Activated CD4-positive, alpha-beta T cell treated with anti-CD3 and anti-CD28 coated beads for 1 hour (primary cell): ENCODE results near the gene ELAPOR2.
"Not testable (repeated sequence)": the region's sequence is repeated elsewhere in the genome, so short reads cannot be mapped to it uniquely, and the experiment has no call there.

ENCODE experiments used
- DNase-seq: peaks from one replicate; pipeline ENCODE4 v3.0.0-alpha.2; 2020

ELAPOR2 gene

DNA sequence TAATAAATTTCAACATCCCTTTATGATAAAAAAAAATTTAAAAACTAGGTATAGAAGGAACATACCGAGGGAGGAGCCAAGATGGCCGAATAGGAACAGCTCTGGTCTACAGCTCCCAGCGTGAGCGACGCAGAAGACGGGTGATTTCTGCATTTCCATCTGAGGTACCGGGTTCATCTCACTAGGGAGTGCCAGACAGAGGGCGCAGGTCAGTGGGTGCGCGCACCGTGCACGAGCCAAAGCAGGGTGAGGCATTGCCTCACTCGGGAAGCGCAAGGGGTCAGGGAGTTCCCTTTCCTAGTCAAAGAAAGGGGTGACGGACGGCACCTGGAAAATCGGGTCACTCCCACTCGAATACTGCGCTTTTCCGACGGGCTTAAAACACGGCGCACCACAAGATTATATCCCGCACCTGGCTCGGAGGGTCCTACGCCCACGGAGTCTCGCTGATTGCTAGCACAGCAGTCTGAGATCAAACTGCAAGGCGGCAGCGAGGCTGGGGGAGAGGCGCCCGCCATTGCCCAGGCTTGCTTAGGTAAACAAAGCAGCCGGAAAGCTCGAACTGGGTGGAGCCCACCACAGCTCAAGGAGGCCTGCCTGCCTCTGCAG lies 19.7 kb downstream of the ELAPOR2 start:
- DNase-seq = not testable (repeated sequence)

DNA sequence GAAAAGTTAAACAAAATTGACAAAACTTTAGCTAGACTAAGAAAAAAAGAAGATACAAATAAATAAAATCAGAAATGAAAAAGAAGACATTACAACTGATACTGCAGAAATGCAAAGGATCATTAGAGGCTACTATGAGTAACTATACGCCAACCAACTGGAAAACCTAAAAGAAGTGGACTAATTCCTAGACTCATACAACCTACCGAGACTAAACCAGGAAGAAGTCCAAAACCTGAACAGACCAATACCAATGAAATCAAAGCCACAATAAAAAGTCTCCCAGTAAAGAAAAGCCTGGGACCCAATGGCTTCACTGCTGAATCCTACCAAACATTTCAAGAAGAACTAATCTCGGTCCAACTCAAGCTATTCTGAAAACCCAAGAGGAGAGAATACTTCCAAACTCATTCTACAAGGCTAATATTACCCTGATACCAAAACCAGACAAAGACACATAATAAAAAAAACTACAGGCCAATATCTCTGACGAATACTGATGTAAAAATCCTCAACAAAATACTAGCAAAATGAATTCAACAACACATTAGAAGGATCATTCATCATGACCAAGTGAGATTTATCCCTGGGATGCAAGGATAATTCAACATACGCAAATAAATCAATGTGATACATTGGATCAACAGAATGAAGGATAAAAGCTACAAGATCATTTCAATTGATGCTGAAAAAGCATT lies 20.3 kb downstream of the ELAPOR2 start:
- DNase-seq = no peak

DNA sequence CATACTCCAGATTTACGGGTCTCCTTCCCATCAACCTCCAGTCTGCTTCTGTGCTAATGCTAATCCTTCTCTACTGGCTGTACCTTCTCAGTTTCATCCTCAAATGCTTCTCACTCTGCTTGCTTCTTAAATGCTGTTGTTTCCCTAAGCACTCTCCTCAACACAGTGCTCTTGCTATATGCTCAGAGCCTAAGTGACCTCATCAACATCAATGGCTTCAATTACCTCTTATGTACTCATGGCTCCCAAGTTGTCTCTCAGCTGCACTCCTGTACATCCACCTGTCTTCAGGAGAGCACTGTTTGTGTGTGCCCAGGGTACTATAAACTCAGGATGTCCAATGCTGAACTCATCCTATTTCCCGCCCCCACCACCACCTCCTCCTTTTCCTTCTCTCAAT lies 22.5 kb downstream of the ELAPOR2 start:
- no peak for DNase-seq

DNA sequence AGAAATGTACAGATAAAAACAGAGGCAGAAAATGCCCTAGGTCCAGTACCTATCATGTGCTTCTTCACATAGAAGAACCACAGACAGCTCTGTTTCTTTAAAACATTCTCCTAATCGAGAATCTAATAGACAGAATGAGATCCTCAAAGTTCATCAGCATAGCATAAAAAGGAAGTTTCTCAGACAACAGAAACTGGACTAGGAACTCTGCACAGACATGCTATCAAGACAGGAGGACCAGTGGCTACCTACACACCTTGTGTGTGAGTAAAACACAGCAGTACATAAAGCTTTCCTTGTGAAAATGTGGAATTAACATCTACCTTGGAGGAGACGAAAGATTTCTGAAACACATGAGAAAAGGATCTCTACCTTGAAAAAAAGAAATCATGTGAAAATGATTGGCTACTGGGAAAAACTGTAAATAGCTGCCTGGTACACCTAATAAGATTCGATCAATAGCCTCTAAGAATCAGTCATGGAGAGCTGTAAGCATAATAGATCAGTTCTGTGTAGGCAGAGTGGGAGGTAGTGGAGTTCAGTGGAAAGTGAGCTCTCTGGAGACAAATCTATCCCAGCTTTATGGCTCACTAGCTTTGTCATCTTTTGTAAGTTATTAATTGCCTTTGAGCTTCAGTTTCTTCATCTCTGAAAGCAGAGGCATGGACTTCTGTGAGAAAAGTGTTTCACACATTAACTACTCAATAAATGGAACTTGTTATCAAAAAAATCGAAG lies 26.7 kb downstream of the ELAPOR2 start:
- no peak for DNase-seq

DNA sequence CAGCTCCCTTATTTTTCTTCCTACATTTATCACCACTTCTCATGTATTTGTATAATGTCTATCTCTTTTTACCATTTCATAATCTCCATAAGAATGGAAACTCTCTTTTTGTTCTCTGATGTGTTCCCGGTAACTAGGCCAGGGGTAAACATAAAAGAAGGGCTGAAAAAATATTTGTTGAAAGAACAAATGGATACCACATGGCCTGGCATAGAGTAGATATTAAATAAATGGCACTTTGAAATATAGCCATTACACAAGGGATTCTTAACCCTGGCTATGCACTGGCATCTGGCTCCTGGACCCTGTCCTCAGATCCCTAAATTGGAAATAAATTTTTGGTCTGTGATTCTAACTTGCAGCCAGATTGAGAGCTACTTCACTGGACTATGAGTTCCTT lies 30.4 kb downstream of the ELAPOR2 start:
- DNase-seq = no peak

DNA sequence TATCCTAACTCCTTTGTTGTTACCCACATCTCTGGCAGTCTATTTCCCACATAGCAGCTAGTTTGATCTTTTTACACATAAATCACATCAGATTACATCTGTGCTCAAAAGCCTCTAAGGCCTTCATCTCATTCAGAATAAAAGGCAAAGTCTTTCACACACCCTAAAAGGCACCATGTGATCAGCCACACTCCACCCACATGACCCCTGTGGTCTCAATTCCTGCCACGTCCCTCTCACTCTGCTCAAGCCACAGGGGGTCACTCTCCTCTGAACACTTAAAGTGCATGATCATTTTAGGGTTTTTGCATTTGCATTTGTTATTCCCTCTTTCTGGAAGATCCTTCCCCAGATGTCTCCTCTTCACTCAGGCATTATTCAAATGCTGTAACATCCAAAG lies 30.8 kb downstream of the ELAPOR2 start:
- DNase-seq = no peak

DNA sequence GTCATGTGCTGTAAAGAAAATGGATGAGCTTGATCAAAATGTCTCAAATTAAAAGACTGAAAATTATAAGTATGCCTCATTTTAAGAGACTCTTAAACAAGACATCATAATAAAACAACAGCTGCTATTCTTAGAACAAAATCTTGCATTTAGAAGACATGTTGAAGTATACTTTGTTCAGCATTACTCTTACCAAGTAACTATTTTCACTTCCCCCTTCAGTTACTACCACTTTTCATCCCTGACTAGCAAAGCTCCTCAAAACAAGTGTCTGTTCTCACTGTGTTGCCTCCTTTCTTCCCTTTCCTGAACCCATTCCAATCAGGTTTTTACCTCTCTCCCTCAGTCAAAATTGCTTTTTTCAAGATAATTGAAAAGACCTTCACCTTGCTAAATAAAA lies 31.6 kb downstream of the ELAPOR2 start:
- no peak for DNase-seq

DNA sequence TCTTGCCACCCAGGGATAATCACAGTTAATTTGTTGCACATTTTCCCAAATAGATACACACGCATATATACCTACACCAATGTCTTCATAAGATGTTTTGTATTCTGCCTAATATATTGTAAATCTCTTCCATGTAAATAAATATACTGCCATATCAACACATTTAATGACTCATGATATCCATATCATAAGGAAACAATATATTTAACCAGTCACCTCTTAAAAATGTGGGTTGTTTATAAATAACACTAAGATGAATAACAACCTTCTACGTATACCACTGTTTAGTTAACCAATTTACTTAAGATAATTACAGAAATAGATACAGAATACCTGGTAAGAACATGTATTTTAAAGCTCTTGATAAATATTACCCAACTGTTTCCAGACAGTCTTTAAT lies 38.2 kb downstream of the ELAPOR2 start:
- DNase-seq = no peak

DNA sequence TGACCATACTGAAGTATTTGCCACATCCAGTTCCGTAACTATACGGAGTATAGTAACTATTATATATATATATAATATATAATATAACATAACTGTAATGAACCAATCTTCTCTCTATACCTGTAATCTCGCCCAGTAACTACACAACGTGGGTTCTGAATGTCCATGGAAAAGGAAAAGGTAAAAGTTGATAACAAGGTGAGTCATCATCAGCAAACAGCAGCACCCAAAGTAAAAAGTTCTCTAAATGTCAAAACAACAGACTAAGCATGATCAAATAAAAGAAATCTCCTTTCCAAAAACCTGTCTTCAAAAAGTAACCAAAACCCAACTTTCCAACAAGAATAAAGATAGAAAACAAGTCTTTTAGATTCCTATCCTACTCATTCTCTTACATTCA lies 42.8 kb downstream of the ELAPOR2 start:
- DNase-seq = no peak

DNA sequence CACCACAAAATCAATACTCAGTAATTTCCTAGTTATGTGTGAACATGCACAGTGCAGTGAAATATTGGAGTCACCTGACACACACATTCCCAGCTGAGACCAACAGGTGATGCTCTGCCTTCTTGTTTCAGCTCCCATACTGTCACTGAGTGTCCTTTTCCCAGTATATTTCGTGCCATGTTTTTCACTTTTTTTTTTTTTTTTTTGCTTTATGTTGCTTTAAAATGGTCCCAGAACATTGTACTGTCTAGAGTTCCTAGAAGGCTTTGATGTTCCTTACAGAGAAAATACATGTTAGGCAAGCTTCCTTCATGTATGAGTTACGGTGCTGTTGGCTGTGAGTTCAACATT lies 45.6 kb downstream of the ELAPOR2 start:
- DNase-seq = no peak

DNA sequence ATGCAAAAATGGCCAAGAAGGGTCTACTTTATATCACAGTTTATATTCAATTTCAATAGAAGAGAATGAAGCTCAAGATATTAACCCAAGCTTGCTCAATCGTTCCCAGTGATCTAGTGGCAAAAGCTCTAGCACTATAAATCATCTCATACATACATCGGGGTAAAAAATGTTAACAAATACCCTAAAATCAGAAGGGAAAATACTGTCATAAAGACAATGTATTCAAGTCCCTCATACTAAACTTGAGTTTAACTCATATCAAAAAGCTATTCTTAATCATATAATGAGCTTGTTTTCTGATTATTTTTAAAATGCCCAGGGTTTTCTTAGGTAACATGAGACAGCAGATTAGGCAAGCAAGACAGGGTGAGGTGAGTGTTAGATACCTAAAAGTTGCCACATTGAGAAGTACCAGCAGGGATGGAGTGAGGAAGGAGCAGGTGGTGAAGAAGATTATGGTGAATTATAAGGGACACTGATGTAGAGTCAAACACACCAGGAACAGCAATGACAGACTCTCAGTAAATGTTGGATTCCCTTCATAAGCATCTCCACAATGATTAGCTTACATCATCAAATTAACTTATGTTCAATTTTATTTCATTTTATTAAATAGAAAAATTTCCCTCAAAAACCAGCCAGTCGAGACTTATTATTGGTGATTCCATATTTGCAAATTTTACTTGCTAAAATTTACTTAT lies 46.2 kb downstream of the ELAPOR2 start:
- DNase-seq = no peak
